Lower leg skin (tissue), 3 donors: Measurements from ENCODE around the gene DHX8.

Source experiments
- POLR2A ChIP-seq, 2 donors: fragments of 450-650 bp; IDR thresholded peaks; one replicate each; pipeline ENCODE4 v1.6.1; 2016 to 2017; ENCODE audit warnings: antibody characterized with exemption in 2 of 2, mild to moderate bottlenecking in 1 of 2, moderate library complexity in 1 of 2
- TF ChIP-seq, protein P1 (sequence below), 3 donors: fragments of 450-650 bp; IDR thresholded peaks; one replicate each; pipeline ENCODE4 v1.5.1; 2016; ENCODE audit warnings: antibody characterized with exemption in 3 of 3, mild to moderate bottlenecking in 3 of 3, moderate library complexity in 2 of 3

DNA sequence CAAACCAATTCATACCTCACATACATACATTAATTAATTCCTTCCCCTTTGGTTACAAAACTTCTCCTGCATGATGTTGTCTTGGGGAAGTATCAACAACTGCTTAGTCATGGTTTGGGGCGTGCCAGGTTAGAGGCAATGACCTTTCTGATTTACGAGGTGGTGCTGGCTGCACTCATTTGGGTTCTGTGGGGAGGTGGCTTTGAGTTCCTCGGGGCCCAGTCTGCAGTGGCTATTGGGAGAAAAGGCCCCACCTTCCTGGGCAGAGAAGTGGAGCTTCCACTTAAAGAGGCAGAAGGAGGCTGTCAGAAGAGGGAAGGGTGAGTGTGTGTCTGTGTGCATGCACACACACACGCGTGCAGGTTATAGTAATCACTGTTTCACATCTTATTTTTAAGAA is 72.5 kb downstream of the DHX8 start:
- TF ChIP-seq POLR2A (IDR thresholded peaks at IDR 0.05), result no peak
- TF ChIP-seq, protein P1, sequence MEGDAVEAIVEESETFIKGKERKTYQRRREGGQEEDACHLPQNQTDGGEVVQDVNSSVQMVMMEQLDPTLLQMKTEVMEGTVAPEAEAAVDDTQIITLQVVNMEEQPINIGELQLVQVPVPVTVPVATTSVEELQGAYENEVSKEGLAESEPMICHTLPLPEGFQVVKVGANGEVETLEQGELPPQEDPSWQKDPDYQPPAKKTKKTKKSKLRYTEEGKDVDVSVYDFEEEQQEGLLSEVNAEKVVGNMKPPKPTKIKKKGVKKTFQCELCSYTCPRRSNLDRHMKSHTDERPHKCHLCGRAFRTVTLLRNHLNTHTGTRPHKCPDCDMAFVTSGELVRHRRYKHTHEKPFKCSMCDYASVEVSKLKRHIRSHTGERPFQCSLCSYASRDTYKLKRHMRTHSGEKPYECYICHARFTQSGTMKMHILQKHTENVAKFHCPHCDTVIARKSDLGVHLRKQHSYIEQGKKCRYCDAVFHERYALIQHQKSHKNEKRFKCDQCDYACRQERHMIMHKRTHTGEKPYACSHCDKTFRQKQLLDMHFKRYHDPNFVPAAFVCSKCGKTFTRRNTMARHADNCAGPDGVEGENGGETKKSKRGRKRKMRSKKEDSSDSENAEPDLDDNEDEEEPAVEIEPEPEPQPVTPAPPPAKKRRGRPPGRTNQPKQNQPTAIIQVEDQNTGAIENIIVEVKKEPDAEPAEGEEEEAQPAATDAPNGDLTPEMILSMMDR (IDR thresholded peaks at IDR 0.05), result no peak
